ENCODE results near the gene HIF1A. TPM values are rescaled to one million over a fixed set of nuclear protein-coding genes. Genes with fewer than 3 reads are reported as not detected.
"Not testable (repeated sequence)": the region's sequence is repeated elsewhere in the genome, so short reads cannot be mapped to it uniquely, and the experiment has no call there.

HIF1A gene
- total and polyA plus RNA-seq, 2 donors: 64.2 to 151 TPM

- H3K4me1 ChIP-seq (ENCODE audit: insufficient read depth): no peaks in the 10 kb centered on the region
- H3K27ac ChIP-seq (ENCODE audit: low read depth): peak overlapping the region; percentile 50
Observed at GRCh38 chr14:61706096-61706690, 10.9 kb downstream of the HIF1A start.

GRCh38 chr14:61707774-61708173 lies 12.5 kb downstream of the HIF1A start:
- H3K36me3 ChIP-seq (ENCODE audit: insufficient read depth); H3K4me1 ChIP-seq (ENCODE audit: insufficient read depth): not testable (repeated sequence)

More at GRCh38 chr14:61706096-61706690, 10.9 kb downstream of the HIF1A start:
- 78% methylated on average over 3 of the region's 3 CpGs for WGBS
- Histone ChIP-seq H3K36me3 (ENCODE audit: insufficient read depth) (no peaks in the 10 kb centered on the region), H3K4me3 (ENCODE audit: low read depth, low read length) (no peak overlapping the region)
- DNase-seq (ENCODE audit: extremely low spot score): no peak

GRCh38 chr14:61708693-61709092 lies 13.4 kb downstream of the HIF1A start:
- not testable (repeated sequence) for H3K4me3 ChIP-seq (ENCODE audit: low read depth, low read length); DNase-seq (ENCODE audit: extremely low spot score); H3K36me3 ChIP-seq (ENCODE audit: insufficient read depth); H3K27ac ChIP-seq (ENCODE audit: low read depth); H3K4me1 ChIP-seq (ENCODE audit: insufficient read depth)
- WGBS: 69% methylated on average over 4 of the region's 4 CpGs

More at GRCh38 chr14:61707774-61708173, 12.5 kb downstream of the HIF1A start:
- not testable (repeated sequence) for H3K27ac ChIP-seq (ENCODE audit: low read depth); H3K4me3 ChIP-seq (ENCODE audit: low read depth, low read length); DNase-seq (ENCODE audit: extremely low spot score)
- WGBS: 96% methylated on average over 2 of the region's 4 CpGs

- DNase-seq (ENCODE audit: extremely low spot score): no peak
- Histone ChIP-seq H3K36me3 (ENCODE audit: insufficient read depth) (no peaks in the 10 kb centered on the region), H3K27ac (ENCODE audit: low read depth) (peak overlapping the region; percentile 38), H3K4me1 (ENCODE audit: insufficient read depth) (peaks cover 3% of the 10 kb centered on the region), H3K4me3 (ENCODE audit: low read depth, low read length) (no peak overlapping the region)
- 75% methylated on average over 12 of the region's 12 CpGs for WGBS
Observed at GRCh38 chr14:61710853-61711817, 15.8 kb downstream of the HIF1A start.

GRCh38 chr14:61712137-61712536 lies 16.8 kb downstream of the HIF1A start:
- DNase-seq (ENCODE audit: extremely low spot score): no peak
- H3K36me3 ChIP-seq (ENCODE audit: insufficient read depth): no peaks in the 10 kb centered on the region
- H3K4me3 ChIP-seq (ENCODE audit: low read depth, low read length): no peak overlapping the region
- H3K27ac ChIP-seq (ENCODE audit: low read depth): no peak overlapping the region
- H3K4me1 ChIP-seq (ENCODE audit: insufficient read depth): peaks cover 3% of the 10 kb centered on the region
- 96% methylated on average over 1 of the region's 1 CpG for WGBS

GRCh38 chr14:61713724-61714437 lies 18.6 kb downstream of the HIF1A start:
- Histone ChIP-seq H3K36me3 (ENCODE audit: insufficient read depth) (no peaks in the 10 kb centered on the region), H3K27ac (ENCODE audit: low read depth) (no peak overlapping the region), H3K4me1 (ENCODE audit: insufficient read depth) (peaks cover 3% of the 10 kb centered on the region), H3K4me3 (ENCODE audit: low read depth, low read length) (no peak overlapping the region)
- no peak for DNase-seq (ENCODE audit: extremely low spot score)
- 74% methylated on average over 4 of the region's 4 CpGs for WGBS

GRCh38 chr14:61716956-61717355 lies 21.6 kb downstream of the HIF1A start:
- H3K4me3 ChIP-seq (ENCODE audit: low read depth, low read length): no peak overlapping the region
- DNase-seq (ENCODE audit: extremely low spot score): no peak
- H3K27ac ChIP-seq (ENCODE audit: low read depth): no peak overlapping the region
- no peaks in the 10 kb centered on the region for H3K36me3 ChIP-seq (ENCODE audit: insufficient read depth)
- 66% methylated on average over 1 of the region's 1 CpG for WGBS
- peaks cover 1% of the 10 kb centered on the region for H3K4me1 ChIP-seq (ENCODE audit: insufficient read depth)

GRCh38 chr14:61718039-61718438 lies 22.7 kb downstream of the HIF1A start:
- Histone ChIP-seq H3K4me3 (ENCODE audit: low read depth, low read length) (no peak overlapping the region), H3K27ac (ENCODE audit: low read depth) (no peak overlapping the region), H3K36me3 (ENCODE audit: insufficient read depth) (no peaks in the 10 kb centered on the region), H3K4me1 (ENCODE audit: insufficient read depth) (no peaks in the 10 kb centered on the region)
- 94% methylated on average over 2 of the region's 2 CpGs for WGBS
- DNase-seq (ENCODE audit: extremely low spot score): no peak

GRCh38 chr14:61719344-61720293 lies 24.3 kb downstream of the HIF1A start:
- 80% methylated on average over 5 of the region's 5 CpGs for WGBS
- Histone ChIP-seq H3K4me1 (ENCODE audit: insufficient read depth) (no peaks in the 10 kb centered on the region), H3K27ac (ENCODE audit: low read depth) (peak overlapping the region; percentile 23), H3K4me3 (ENCODE audit: low read depth, low read length) (no peak overlapping the region), H3K36me3 (ENCODE audit: insufficient read depth) (no peaks in the 10 kb centered on the region)
- DNase-seq (ENCODE audit: extremely low spot score): no peak

GRCh38 chr14:61720294-61720661 lies 25.0 kb downstream of the HIF1A start:
- Histone ChIP-seq H3K4me3 (ENCODE audit: low read depth, low read length) (no peak overlapping the region), H3K27ac (ENCODE audit: low read depth) (no peak overlapping the region), H3K4me1 (ENCODE audit: insufficient read depth) (no peaks in the 10 kb centered on the region), H3K36me3 (ENCODE audit: insufficient read depth) (no peaks in the 10 kb centered on the region)
- no peak for DNase-seq (ENCODE audit: extremely low spot score)
- WGBS: 32% methylated on average over 9 of the region's 9 CpGs

- 79% methylated on average over 6 of the region's 6 CpGs for WGBS
- DNase-seq (ENCODE audit: extremely low spot score): no peak
- Histone ChIP-seq H3K27ac (ENCODE audit: low read depth) (no peak overlapping the region), H3K4me1 (ENCODE audit: insufficient read depth) (no peaks in the 10 kb centered on the region), H3K4me3 (ENCODE audit: low read depth, low read length) (no peak overlapping the region), H3K36me3 (ENCODE audit: insufficient read depth) (no peaks in the 10 kb centered on the region)
Observed at GRCh38 chr14:61720741-61721140, 25.4 kb downstream of the HIF1A start.

GRCh38 chr14:61724133-61724532 lies 28.8 kb downstream of the HIF1A start:
- DNase-seq (ENCODE audit: extremely low spot score): no peak
- no peak overlapping the region for H3K4me3 ChIP-seq (ENCODE audit: low read depth, low read length)
- 87% methylated on average over 2 of the region's 2 CpGs for WGBS
- no peaks in the 10 kb centered on the region for H3K4me1 ChIP-seq (ENCODE audit: insufficient read depth)
- peak overlapping the region; percentile 38 for H3K27ac ChIP-seq (ENCODE audit: low read depth)
- H3K36me3 ChIP-seq (ENCODE audit: insufficient read depth): peaks cover 3% of the 10 kb centered on the region
